ENCODE data around the gene CENPH.

GRCh38 chr5:69166686-69167492, 22.5 kb upstream of the CENPH start, which contains the start of gene CCNB1:
- TF ChIP-seq POLR2AphosphoS5 (IDR thresholded peaks at IDR 0.05; ENCODE audit: borderline replicate concordance, low read depth, low read length) (peak; percentile 79; the same call in 1 of the 2 replicates), EZH2 (IDR thresholded peaks at IDR 0.05) (no peak), FOXP2 (optimal IDR thresholded peaks at IDR 0.05; ENCODE audit: control extremely low read depth, extremely low read length, insufficient read depth) (no peak)

Measured in SK-N-MC (cell line).